Prostate gland (tissue), 2 donors: ENCODE data around the gene IGSF22.

ENCODE experiments used
- POLR2A ChIP-seq: fragments of 450-650 bp; IDR thresholded peaks from one replicate; pipeline ENCODE4 v1.6.1; 2016; ENCODE audit warnings: antibody characterized with exemption, mild to moderate bottlenecking
- TF ChIP-seq, protein P1 (sequence below), 4 experiments: fragments of 200-600 bp in 2 of 4; fragments of 450-650 bp in 2 of 4; sonication (generic) in 2 of 4; IDR thresholded peaks; 1 replicate in 3 of 4; 2 replicates in 1 of 4; pipeline ENCODE4 v1.5.1; 2016 to 2019; ENCODE audit warnings: antibody characterized with exemption in 4 of 4, mild to moderate bottlenecking in 2 of 4, moderate library complexity in 2 of 4

DNA sequence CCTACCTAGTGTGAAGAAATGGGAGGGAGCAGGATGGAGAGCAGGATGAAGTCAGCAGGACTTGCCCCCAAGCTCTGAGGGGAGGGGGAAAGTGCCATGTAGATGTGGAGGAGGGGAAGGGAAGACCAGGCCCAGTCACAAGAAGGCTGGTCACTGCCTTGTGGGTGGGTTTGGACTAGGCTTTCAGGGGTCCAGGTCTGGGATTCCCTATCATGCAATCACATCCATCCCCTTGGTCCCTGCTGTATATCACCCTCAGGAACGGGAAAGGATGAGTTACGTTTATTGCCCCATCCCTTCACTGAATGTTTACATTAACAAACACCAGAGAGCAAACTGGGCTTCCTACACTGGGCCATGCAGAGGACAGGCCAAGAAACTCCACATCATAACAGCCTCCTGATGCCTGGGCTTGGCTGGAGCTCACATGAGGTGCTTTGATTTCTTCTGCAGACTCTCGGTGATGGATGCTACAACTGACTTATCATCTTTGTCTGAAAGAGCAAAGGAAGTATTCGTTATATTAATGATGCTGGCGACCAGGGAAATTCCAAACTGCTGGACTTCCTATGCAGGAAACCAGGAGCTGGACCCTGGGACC, 21.8 kb downstream of the IGSF22 start:
- TF ChIP-seq, protein P1, sequence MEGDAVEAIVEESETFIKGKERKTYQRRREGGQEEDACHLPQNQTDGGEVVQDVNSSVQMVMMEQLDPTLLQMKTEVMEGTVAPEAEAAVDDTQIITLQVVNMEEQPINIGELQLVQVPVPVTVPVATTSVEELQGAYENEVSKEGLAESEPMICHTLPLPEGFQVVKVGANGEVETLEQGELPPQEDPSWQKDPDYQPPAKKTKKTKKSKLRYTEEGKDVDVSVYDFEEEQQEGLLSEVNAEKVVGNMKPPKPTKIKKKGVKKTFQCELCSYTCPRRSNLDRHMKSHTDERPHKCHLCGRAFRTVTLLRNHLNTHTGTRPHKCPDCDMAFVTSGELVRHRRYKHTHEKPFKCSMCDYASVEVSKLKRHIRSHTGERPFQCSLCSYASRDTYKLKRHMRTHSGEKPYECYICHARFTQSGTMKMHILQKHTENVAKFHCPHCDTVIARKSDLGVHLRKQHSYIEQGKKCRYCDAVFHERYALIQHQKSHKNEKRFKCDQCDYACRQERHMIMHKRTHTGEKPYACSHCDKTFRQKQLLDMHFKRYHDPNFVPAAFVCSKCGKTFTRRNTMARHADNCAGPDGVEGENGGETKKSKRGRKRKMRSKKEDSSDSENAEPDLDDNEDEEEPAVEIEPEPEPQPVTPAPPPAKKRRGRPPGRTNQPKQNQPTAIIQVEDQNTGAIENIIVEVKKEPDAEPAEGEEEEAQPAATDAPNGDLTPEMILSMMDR (IDR thresholded peaks at IDR 0.05), result no peak
- no peak for TF ChIP-seq POLR2A
